Cardiac septum (tissue), 1 donor: ENCODE measurements around the gene OR52B4. TPM values are rescaled to one million over a fixed set of nuclear protein-coding genes. Genes with fewer than 3 reads are reported as not detected.
"Not testable (repeated sequence)": the region's sequence is repeated elsewhere in the genome, so short reads cannot be mapped to it uniquely, and the experiment has no call there.

Source experiments
- DNase-seq: peaks from one replicate; pipeline ENCODE4 v3.0.0-alpha.2; 2020; ENCODE audit warnings: low spot score
- intact Hi-C: fragments of 100-400 bp; cut with DNase I; formaldehyde crosslinking; loops from one replicate; pipeline ENCODE4 v1.14.0; 2022
- long read RNA-seq: library from polyadenylated mRNA; unstranded; transcript quantifications from one replicate; pipeline ENCODE4 v2.0.0, GENCODE V29; 2021
- total RNA-seq: library from RNA; stranded (reverse); fragmentation: NEBNext Ultra II Directional; extraction: Animal tissue kit (Norgen Biotek cat#: 25700); gene quantifications from one replicate; pipeline ENCODE4 v1.2.1, GENCODE V29; 2021
- donor health status: DM: no; HTN: no; CAD: no.

Gene OR52B4
- not detected for total RNA-seq
- long read RNA-seq: 0 reads

DNA sequence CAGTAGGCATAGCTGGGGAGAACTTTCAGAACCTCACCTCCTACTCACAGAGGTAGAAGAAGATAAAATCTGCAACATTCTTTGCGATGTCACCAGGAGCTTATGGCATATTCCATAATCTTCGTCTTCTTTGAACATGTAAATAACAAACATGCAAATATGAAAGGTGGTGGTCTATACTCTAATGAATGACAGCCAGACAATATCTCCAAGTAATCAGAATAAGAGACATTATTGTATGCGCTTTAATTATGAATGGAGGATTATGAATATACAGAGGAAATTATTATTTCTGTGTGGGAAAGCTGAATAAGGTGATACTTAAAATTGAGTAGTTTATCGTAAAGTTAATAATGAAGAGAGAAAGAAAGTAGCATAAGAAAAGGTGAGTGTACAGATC, at the start of gene OR52B4:
TSS of gene OR52B4 (minus strand) at position 101 of the 400 bp plus-strand sequence. CDS start at position 10, 91 bp downstream.
- intact Hi-C loops: no loop called here
- DNase-seq: no peak

DNA sequence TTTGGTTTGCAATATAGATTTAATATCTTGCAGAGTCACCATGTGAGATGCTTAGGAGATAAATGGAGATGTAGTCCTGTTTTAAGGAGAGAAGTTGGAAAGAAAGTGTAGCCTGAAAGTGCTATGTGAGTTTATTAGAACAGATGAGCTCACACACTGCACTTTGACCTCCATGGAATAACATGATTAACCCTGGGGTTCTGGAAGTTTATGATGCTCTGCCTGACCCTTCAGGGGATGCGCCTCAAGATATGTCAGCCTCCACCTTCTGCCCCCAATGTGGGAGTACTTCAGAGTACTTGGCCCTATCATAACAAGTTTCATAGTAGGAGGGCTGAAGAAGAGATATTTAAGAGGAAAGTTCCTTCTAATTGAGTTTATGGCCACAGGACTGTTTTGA, 48.6 kb upstream of the OR52B4 start:
- DNase-seq: no peak
- intact Hi-C loops: no loop called here

DNA sequence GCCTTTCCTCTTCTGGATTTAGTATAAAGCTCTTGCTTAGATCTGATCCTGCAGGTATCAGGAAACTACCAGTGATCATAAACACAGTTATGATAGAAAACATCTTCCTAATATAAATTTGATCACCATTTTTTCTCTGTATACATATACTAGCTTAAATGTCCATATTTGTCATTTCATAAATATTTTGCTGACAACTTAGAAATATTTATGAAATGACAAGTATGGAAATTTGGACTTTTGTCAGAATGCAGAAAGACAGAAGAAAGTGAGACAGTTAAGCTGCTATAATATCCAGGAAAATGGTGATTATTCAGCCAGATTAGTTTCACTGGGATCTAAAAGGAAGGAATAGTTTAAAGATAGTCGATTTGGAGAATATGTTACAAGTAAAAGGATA, 48.1 kb upstream of the OR52B4 start:
- no peak for DNase-seq
- intact Hi-C loops: no loop called here

DNA sequence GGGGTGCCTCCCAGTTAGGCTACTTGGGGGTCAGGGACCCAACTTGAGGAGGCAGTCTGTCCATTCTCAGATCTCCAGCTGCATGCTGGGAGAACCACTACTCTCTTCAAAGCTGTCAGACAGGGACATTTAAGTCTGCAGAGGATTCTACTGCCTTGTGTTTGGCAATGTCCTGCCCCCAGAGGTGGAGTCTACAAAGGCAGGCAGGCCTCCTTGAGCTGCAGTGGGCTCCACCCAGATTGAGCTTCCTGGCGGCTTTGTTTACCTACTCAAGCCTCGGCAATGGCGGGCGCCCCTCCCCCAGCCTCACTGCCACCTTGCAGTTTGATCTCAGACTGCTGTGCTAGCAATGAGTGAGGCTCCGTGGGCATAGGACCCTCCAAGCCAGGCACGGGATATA, 38.0 kb upstream of the OR52B4 start:
- intact Hi-C loops, DNase-seq: not testable (repeated sequence)

DNA sequence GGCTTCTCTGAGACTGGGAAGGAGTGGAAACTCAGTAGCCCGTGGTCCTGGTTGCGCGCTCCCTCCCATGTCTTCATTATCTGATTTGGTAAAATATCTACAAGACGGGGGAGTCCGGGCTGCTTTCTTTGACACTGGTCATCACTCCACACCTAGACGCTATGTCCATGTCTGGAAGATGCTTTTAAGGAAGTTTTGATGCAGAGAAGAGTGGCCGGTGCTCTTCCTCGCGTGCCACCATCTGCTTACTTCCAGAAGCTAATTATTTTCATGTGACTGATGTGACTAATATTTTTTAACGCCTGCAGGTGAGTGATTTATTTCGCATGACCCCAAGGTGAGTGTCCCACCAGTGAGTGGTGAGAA, 25.7 kb upstream of the OR52B4 start:
- intact Hi-C loops: loop anchor here (5.0 kb wide), 1 partner anchor 202 kb away; no protein-coding TSS in a partner anchor
- DNase-seq: no peak

DNA sequence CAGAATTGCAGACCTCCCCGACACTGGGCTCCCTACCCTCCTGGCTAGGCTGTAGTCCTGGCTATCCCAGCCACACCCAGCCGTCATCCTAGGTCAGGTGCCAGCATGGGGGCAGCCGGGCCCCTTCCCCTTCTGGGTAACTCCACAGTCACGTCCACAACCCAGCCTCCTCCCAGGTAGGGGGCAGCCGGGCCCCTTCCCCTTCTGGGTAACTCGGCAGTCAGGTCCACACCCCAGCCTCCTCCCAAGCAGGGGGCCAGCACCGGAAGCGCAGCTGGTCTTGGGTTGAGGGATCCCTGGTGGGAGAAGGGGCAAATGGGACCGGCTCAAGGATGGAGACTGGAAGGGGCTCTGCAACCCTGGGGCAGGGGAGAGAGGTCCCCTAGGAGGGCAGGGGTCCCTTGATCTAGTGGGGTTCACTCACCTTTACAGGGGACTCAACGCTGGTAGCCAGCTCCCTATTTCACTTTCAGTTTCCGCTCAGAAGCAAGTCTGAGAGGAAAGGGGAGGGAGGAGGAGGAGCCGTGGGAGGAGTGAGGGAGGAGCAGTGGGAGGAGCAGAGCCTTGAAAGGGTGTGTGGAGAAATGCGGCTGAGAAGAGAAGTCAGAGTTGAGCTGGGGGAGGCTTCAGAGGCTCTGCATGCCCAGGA, 25.1 kb upstream of the OR52B4 start, which contains the start of gene TRIM21:
TSS of gene TRIM21 (minus strand) at position 494 of the 649 bp plus-strand sequence. CDS start 3,293 bp downstream, outside the sequence.
- intact Hi-C loops: loop anchor here (5.0 kb wide), 1 partner anchor 201 kb away; no protein-coding TSS in a partner anchor
- DNase-seq: peak; percentile 94

DNA sequence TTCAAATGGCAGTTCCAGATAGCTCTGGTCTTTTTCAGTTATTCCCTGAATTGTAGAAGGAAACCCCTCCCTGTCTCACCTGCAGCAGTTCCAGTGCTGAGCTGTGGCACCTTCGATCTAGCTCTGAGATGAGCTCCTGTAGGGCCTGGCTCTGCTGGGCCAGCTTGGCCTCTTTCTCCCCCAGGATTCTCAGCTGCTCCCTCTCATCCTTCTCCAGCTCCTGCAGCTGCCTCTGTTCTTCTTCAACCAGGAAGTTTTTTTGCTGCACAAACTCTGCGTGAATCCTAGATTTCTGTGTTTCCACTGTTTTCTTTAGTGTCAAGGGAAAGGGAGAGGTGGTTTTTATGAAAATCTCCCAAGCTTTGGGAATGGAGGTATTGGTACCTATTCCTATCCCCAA, 20.0 kb upstream of the OR52B4 start:
- intact Hi-C loops: no loop called here
- DNase-seq: no peak

DNA sequence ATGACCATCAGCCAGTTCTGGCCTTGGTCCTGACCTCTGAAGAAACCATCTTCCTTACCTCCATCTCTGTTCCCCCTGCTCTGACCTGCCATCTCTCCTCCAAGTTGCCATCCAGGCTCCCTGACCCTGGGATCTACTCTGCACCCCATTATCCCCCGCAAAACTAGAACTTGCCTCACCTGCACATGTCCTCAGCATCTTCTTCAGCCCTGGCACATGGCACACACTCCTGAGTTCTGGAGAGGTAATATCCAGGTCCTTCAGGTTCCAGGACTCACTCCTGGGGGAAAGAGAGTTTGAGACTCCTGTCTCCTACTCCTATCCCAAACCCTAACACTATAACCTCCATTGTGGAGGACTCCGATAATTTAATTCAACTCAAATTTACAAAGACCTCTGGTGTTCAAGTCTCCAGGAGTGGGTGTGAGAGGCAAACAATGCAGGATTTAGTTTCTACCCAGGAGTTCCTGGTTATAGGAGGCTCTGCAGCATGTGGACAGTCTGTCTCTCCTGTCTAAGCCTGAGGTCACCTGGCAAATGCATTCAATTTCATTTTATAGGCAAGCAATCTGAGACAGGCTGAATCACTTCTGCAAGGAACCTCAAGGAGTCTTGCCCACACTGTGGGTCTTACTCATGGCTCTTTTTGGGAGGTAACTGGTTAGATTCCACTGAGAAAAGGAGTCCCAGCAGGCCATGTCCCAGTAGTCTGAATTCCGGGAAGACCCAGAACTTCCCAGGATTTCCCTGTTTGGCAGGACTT, 18.0 kb upstream of the OR52B4 start:
- no peak for DNase-seq
- intact Hi-C loops: no loop called here

DNA sequence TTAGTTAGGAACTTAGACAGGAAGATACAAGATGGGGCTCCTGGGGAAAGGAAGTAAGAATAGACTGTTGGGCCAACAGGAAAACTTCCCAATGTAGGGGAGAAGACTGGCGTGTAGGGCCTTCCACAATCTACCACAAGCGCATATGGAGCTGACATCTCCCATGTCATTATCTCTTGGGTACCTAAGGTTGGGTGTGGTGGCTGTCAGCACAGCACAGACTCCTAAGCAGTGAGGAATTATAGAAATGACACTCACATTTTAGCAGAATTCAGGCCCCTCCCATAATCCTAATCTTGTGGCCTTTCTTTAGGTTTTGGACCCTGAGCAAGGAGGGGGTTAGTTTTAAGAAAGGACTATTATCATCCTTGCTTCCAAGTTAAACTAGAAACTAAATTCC, 13.7 kb upstream of the OR52B4 start:
- no peak for DNase-seq
- intact Hi-C loops: no loop called here

DNA sequence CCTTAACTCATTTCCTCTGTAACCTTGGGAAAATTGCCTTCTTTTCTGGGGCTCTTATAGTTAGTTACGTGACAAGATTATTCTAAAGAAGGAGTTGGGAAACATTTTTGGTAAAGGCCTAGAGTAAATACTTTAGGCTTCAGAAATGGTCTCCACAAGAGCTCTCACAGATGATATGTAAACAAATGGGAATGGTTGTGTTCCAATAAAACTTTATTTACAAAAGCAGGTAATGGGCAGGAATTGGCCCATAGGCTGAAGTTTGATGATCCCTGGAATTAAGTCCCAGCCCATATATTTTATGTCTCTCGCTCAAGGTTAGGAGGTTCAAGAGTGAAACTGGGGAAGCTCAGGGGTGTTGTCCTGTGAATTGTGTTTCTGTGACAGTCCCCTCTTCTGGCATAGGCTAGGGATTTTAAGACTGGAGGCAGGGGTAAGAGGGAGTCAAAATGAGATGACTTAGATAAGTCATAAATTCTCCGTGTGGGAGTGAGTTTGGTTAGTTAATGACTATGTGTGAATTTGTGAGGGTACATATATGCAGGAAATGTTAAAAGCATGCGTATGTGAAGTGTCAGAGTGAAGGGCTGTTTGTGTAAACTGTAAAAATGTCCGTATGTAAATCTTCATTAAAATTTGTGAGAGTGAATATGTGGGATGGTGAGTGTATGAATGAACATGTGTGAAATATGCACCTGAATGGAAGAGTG, 7.4 kb upstream of the OR52B4 start:
- no peak for DNase-seq
- intact Hi-C loops: no loop called here

DNA sequence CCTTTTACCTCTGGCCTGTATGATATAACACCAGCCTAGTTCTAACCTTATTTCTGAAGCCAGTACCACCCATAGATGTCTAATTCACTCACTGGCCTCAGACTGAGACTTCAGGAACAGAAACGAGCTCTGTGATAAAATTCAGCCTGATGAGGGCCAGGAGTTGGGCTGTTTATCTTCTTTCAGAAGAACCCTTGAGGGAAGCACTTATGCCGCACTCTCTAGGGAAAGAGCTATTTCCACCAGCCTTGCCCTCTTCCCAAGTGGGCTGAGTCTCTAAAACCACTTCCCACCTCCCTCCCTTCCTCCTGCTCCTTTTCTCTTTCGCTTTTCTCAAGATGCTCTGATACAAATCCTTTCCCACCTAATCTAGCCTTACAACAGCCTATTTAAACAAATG, 2.0 kb upstream of the OR52B4 start:
- no peak for DNase-seq

DNA sequence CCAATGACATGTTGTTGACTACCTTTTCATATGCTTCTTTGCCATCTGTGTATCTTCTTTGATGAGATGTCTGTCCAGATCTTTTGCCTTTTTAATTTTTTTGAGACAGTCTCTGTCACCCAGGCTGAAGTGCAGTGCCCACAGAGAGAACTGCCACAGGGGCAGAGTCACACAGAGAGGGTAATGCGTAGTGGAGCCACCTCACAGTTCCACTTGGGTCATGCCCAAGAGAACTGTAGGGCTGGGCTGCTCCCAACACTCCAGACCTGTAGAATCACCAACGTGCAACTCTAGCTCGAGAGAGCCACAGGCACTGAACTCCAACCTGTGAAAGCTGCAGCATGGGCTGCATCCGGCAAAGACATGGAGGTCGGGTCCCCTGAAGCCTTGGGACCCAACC, 20.0 kb downstream of the OR52B4 start:
- intact Hi-C loops, DNase-seq: not testable (repeated sequence)

More for the DNA sequence above, 2.0 kb upstream of the OR52B4 start:
- intact Hi-C loops: no loop called here

DNA sequence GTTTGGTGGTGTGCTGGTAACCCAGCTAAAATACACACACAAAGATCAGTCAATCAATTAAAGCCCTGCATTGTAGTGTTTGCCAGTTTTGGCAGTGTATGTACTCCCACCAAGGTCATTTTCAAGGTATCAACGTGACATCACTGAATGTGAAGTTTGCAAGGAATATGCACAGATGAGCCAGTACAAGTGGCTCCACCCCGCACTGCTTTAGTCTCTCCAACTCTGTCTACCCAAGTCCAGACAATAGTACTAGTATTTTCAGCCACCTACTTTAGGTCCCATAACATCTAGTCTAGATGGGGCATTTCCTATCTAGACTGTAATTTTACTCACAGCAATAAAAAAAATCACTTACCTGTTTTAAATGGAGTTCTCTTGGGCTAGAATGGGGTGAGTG, 22.8 kb downstream of the OR52B4 start:
- DNase-seq, intact Hi-C loops: not testable (repeated sequence)

DNA sequence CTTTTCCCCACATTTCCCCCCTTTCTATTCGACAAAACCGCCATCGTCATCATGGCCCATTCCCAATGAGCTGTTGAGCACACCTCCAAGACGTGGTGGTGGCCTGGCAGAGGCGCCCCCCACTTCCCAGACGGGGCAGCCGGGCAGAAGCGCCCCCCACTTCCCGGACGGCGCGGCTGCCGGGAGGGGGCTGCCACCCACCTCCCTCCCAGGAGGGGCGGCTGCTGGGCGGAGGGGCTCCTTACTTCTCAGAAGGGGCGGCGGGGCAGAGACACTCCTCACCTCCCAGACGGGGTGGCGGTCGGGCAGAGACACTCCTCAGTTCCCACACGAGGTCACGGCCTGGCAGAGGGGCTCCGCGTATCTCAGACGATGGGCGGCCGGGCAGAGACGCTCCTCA, 33.8 kb downstream of the OR52B4 start:
- DNase-seq, intact Hi-C loops: not testable (repeated sequence)

Other genes starting within 250 kb of the OR52B4 start
- 5.9 TPM for gene TRIM21, start 25.3 kb upstream of the OR52B4 start, total RNA-seq
- gene OR52K2, start 80.9 kb upstream of the OR52B4 start, total RNA-seq: not detected
- gene OR52K1, start 114.3 kb upstream of the OR52B4 start, total RNA-seq: not detected
- not detected for gene OR52M1, start 176.8 kb upstream of the OR52B4 start, total RNA-seq
- not detected for gene OR52I2, start 213.4 kb upstream of the OR52B4 start, total RNA-seq
- gene OR52I1, start 225.7 kb upstream of the OR52B4 start, total RNA-seq: not detected
- 7.8 TPM for gene TRIM68, start 239.8 kb upstream of the OR52B4 start, total RNA-seq